PC-3 (cell line): ENCODE results near the gene TPRG1. TPM values are rescaled to one million over a fixed set of nuclear protein-coding genes. Genes with fewer than 3 reads are reported as not detected.

Experiments used
- ATAC-seq: fragments of 200-7000 bp; cut with Tn5 transposase; 2 replicates; pipeline ENCODE4 v1.9.1; 2020; ENCODE audit warnings: mild to moderate bottlenecking, moderate library complexity
- BruUV-seq: library from RNA; stranded (reverse); fragments of 400-500 nt; replicated peaks from 2 replicates; lab custom pipeline; 2021; lab: Mats Ljungman, UMichigan
- CTCF ChIA-PET: fragments of 300-600 bp; sonication (Branson Sonifier 250); formaldehyde crosslinking; loops from one replicate; lab custom pipeline; 2022; ENCODE audit warnings: antibody characterized with exemption; lab: Charles Lee
- POLR2A ChIA-PET: fragments of 300-600 bp; sonication (Branson Sonifier 250); formaldehyde crosslinking; loops from one replicate; lab custom pipeline; 2022; ENCODE audit warnings: antibody characterized with exemption; ENCODE audit not compliant: unreplicated experiment; lab: Charles Lee
- DNase-seq: peaks from one replicate; pipeline ENCODE4 v3.0.0-alpha.2; 2015
- H2AFZ ChIP-seq: fragments of 300-600 bp; sonication (generic); 2 replicates; pipeline ENCODE4 v1.6.0; 2016; ENCODE audit warnings: antibody characterized with exemption, low read length
- H3F3A ChIP-seq: fragments of 300-600 bp; sonication (generic); one replicate; pipeline ENCODE4 v1.6.0; 2017; ENCODE audit warnings: antibody characterized with exemption, low read length, control low read depth, mild to moderate bottlenecking; ENCODE audit not compliant: unreplicated experiment
- H3K27ac ChIP-seq: fragments of 300-600 bp; sonication (generic); 2 replicates; pipeline ENCODE4 v1.5.1; 2016; ENCODE audit warnings: mild to moderate bottlenecking, low read length
- H3K27me3 ChIP-seq: fragments of 300-600 bp; sonication (generic); 2 replicates; pipeline ENCODE4 v1.6.1; 2016; ENCODE audit warnings: low read length, mixed read lengths
- H3K36me3 ChIP-seq: fragments of 300-600 bp; sonication (generic); 2 replicates; pipeline ENCODE4 v1.6.1; 2016; ENCODE audit warnings: low read depth, mixed run types, low read length, mixed read lengths
- H3K4me1 ChIP-seq: fragments of 300-600 bp; sonication (generic); 2 replicates; pipeline ENCODE4 v1.5.1; 2016; ENCODE audit warnings: low read length; ENCODE audit not compliant: insufficient read depth
- H3K4me2 ChIP-seq: fragments of 300-600 bp; sonication (generic); 2 replicates; pipeline ENCODE4 v1.6.0; 2016; ENCODE audit warnings: low read length
- H3K4me3 ChIP-seq: fragments of 300-600 bp; sonication (generic); 2 replicates; pipeline ENCODE4 v1.5.1; 2016; ENCODE audit warnings: mild to moderate bottlenecking, low read length, mixed read lengths
- H3K79me2 ChIP-seq: fragments of 300-600 bp; sonication (generic); 2 replicates; pipeline ENCODE4 v1.6.1; 2017; ENCODE audit warnings: low read length, mixed read lengths
- H3K9ac ChIP-seq: fragments of 300-600 bp; sonication (generic); 2 replicates; pipeline ENCODE4 v1.6.0; 2016; ENCODE audit warnings: mild to moderate bottlenecking, low read length
- H3K9me2 ChIP-seq: fragments of 300-600 bp; sonication (generic); replicated peaks from 2 replicates; pipeline ENCODE4 v1.6.1; 2016; ENCODE audit warnings: mixed run types, low read length, mixed read lengths
- H3K9me3 ChIP-seq: fragments of 300-600 bp; sonication (generic); 2 replicates; pipeline ENCODE4 v1.6.1; 2016; ENCODE audit warnings: low read length, mixed read lengths
- H4K20me1 ChIP-seq: fragments of 300-600 bp; sonication (generic); 2 replicates; pipeline ENCODE4 v1.6.1; 2016; ENCODE audit warnings: low read length, mixed read lengths
- EZH2 ChIP-seq: fragments of 300-600 bp; sonication (generic); IDR thresholded peaks from one replicate; pipeline ENCODE4 v1.6.1; 2017; ENCODE audit warnings: antibody characterized with exemption, mild to moderate bottlenecking, low read length; ENCODE audit not compliant: unreplicated experiment
- EZH2phosphoT487 ChIP-seq: fragments of 300-600 bp; sonication (generic); IDR thresholded peaks from 2 replicates; pipeline ENCODE4 v1.6.1; 2018; ENCODE audit warnings: mild to moderate bottlenecking, antibody characterized with exemption, low read length, borderline replicate concordance
- intact Hi-C: fragments of 100-400 bp; cut with micrococcal nuclease; formaldehyde crosslinking; loops from 2 replicates; pipeline ENCODE4 v1.9.0; 2023
- total RNA-seq: library from RNA; depleted of rRNA; stranded (reverse); fragments of >200 nt; gene quantifications from 2 replicates; pipeline ENCODE4 v1.2.3, GENCODE V29; 2014
- TF ChIP-seq, protein P1 (sequence below): fragments of 300-600 bp; sonication (generic); conservative IDR thresholded peaks from 2 replicates; pipeline ENCODE4 v1.5.1; 2017; ENCODE audit warnings: antibody characterized with exemption, low read depth, mild to moderate bottlenecking, low read length

Gene TPRG1
- total RNA-seq, 1 experiment from 2014 or later = 1.2 TPM

DNA sequence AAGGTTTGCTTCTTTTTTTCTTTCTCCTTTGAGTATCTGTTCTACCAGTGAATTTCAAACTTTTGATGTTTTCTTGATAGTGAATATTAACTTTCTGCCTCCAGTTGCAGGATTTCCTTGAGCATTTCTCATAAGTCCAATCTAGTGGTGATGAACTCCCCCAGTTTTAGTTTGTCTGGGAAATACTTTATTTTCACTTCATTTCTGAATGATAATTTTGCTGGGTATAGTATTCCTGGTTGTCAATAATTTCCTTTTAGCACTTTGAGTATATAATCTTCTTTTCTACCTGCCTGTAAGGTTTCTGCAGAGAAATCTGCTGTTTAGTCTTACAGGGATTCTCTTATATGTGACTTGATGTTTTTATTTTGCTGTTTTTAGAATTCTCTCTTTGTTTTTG is 21.0 kb downstream of the TPRG1 start:
- H4K20me1 ChIP-seq = no peaks in the 10 kb centered on the region
- no peaks in the 10 kb centered on the region for H3F3A ChIP-seq
- no peak overlapping the region for H2AFZ ChIP-seq
- peaks cover 8% of the 10 kb centered on the region for H3K9me3 ChIP-seq
- H3K36me3 ChIP-seq = no peaks in the 10 kb centered on the region
- CTCF ChIA-PET = no interaction called here
- H3K4me1 ChIP-seq = peaks cover 7% of the 10 kb centered on the region; the same call in 1 of the 2 replicates
- no peak overlapping the region for H3K4me3 ChIP-seq
- no TSS peak for BruUV-seq
- H3K9me2 ChIP-seq = no peaks in the 10 kb centered on the region
- H3K79me2 ChIP-seq = no peaks in the 10 kb centered on the region
- H3K27ac ChIP-seq = no peak overlapping the region
- POLR2A ChIA-PET = no interaction called here
- intact Hi-C loops = no loop called here
- DNase-seq = no peak
- ATAC-seq = no peak
- H3K27me3 ChIP-seq = no peaks in the 10 kb centered on the region
- TF ChIP-seq, protein P1, sequence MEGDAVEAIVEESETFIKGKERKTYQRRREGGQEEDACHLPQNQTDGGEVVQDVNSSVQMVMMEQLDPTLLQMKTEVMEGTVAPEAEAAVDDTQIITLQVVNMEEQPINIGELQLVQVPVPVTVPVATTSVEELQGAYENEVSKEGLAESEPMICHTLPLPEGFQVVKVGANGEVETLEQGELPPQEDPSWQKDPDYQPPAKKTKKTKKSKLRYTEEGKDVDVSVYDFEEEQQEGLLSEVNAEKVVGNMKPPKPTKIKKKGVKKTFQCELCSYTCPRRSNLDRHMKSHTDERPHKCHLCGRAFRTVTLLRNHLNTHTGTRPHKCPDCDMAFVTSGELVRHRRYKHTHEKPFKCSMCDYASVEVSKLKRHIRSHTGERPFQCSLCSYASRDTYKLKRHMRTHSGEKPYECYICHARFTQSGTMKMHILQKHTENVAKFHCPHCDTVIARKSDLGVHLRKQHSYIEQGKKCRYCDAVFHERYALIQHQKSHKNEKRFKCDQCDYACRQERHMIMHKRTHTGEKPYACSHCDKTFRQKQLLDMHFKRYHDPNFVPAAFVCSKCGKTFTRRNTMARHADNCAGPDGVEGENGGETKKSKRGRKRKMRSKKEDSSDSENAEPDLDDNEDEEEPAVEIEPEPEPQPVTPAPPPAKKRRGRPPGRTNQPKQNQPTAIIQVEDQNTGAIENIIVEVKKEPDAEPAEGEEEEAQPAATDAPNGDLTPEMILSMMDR = no peak
- TF ChIP-seq EZH2 (no peak), EZH2phosphoT487 (no peak)
- H3K9ac ChIP-seq = no peak overlapping the region
- no peak overlapping the region for H3K4me2 ChIP-seq

DNA sequence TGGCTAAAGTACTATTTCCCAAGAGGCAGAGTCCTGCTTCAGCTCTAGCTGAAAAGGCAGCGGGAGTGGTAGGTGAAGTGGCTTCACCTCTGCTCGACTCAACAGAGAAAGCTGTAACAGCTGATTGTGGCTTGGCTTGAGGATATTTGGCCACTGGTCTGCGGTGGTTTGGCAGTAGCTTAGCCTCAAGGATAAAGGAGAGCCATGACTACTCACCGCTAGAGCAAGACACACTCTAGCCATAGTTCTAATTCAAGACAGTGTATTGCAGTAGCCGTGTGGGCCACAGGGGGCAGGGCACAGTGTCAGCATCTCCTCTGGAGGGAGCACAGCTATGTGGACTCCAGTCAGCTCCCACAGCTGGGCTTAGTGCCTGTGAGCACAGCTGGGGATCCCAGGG is 23.5 kb downstream of the TPRG1 start:
- DNase-seq (no peak), ATAC-seq (no peak)
- H3K36me3 ChIP-seq = no peaks in the 10 kb centered on the region
- H3K79me2 ChIP-seq = no peaks in the 10 kb centered on the region
- H3K27ac ChIP-seq = no peak overlapping the region
- H3K9ac ChIP-seq = no peak overlapping the region
- H3F3A ChIP-seq = no peaks in the 10 kb centered on the region
- no peak overlapping the region for H3K4me3 ChIP-seq
- ChIA-PET POLR2A (no interaction called here), CTCF (no interaction called here)
- H3K4me2 ChIP-seq = no peak overlapping the region
- intact Hi-C loops = no loop called here
- no peaks in the 10 kb centered on the region for H4K20me1 ChIP-seq
- no peak overlapping the region for H2AFZ ChIP-seq
- no peaks in the 10 kb centered on the region for H3K27me3 ChIP-seq
- no peaks in the 10 kb centered on the region for H3K4me1 ChIP-seq
- TF ChIP-seq, protein P1 = peak; percentile 46
- TF ChIP-seq EZH2phosphoT487 (no peak), EZH2 (no peak)
- BruUV-seq = no TSS peak
- no peaks in the 10 kb centered on the region for H3K9me2 ChIP-seq
- H3K9me3 ChIP-seq = peaks cover 8% of the 10 kb centered on the region

DNA sequence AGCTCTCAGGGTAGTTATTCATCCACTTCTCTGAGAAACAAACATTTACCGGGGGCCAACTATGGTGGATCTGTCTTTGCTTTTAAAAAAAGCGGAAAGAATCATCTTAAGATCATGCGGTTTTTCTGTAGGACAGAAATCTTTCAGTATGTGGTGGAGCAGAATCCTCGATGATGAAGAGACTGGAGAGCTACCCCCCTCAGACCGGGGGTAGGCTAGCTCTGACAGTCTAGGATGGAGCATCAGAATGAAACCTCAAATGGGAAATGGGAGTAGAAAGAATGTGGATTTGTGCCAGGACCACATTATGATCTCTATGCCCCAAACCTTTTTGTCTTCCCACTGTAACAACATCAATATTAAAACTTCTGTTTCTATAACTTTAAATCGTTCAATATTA is 30.3 kb downstream of the TPRG1 start:
- no peak overlapping the region for H2AFZ ChIP-seq
- no peaks in the 10 kb centered on the region for H3K79me2 ChIP-seq
- H3F3A ChIP-seq = no peaks in the 10 kb centered on the region
- no peak for DNase-seq
- ATAC-seq = no peak
- intact Hi-C loops = no loop called here
- no peaks in the 10 kb centered on the region for H3K36me3 ChIP-seq
- H3K4me3 ChIP-seq = no peak overlapping the region
- TF ChIP-seq EZH2 (no peak), EZH2phosphoT487 (no peak)
- TF ChIP-seq, protein P1 = no peak
- no peaks in the 10 kb centered on the region for H3K27me3 ChIP-seq
- POLR2A ChIA-PET = no interaction called here
- BruUV-seq = no TSS peak
- H3K9ac ChIP-seq = no peak overlapping the region
- no peaks in the 10 kb centered on the region for H3K9me3 ChIP-seq
- H3K4me1 ChIP-seq = no peaks in the 10 kb centered on the region
- CTCF ChIA-PET = no interaction called here
- H4K20me1 ChIP-seq = no peaks in the 10 kb centered on the region
- H3K4me2 ChIP-seq = no peak overlapping the region
- H3K27ac ChIP-seq = no peak overlapping the region
- no peaks in the 10 kb centered on the region for H3K9me2 ChIP-seq
